Measurements from ENCODE around the gene KCNQ2. TPM values are rescaled to one million over a fixed set of nuclear protein-coding genes. Genes with fewer than 3 reads are reported as not detected.

KCNQ2 gene
- 188 TPM for total RNA-seq

DNA sequence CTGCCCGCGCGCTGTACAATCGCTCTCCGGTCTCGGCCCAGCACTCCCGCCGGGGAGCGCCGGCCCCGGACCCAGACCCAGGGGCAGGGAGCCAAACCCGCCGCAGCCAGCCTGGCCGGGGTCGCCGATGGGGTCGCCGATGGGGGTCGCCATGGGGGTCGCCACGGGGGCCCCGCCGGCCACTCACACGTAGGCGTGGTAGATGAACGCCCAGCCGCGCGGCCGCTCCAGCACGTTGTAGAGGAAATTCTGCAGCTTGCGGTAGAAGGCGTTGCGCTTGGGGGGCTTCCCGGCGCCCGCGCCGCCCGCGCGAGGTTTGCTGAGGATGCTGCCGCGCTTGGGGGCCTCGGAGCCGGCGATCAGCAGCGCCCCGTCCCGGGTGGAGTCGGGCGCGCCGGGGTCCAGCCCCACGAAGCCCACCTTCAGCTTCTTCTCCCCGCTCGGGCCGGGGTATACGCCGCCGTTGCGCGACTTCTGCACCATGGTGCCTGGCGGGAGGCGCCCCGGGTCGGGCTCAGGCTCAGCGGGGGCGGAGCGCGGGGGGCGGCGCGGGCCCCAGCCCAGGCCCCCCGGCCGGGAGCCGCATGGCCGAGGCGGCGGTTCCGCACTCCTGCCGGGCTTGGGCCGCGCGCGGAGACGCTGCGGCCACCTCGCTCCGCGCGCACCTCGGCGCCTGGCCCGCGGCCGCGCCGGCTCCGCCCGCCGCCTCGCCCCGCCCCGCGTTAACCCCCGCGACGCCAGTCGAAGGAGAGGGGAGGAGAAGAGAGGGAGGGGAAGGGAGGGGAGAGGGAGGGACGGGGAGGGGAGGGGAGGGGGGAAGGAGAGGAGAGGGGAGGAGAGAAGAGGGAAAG, at the start of gene KCNQ2:
TSS of gene KCNQ2 (minus strand) at position 675 of the 851 bp plus-strand sequence. CDS start at position 483, 192 bp downstream.

GRCh38 chr20:63520504-63520933, 48.1 kb upstream of the KCNQ2 start, which contains the start of gene PPDPF:
TSS of gene PPDPF (plus strand) at chr20:63520765. CDS start at chr20:63521309, 544 bp downstream.

GRCh38 chr20:63498960-63499337, 26.5 kb upstream of the KCNQ2 start, which contains the start of gene EEF1A2:
TSS of gene EEF1A2 (minus strand) at chr20:63499083. CDS start at chr20:63497763, 1,320 bp downstream.

DNA sequence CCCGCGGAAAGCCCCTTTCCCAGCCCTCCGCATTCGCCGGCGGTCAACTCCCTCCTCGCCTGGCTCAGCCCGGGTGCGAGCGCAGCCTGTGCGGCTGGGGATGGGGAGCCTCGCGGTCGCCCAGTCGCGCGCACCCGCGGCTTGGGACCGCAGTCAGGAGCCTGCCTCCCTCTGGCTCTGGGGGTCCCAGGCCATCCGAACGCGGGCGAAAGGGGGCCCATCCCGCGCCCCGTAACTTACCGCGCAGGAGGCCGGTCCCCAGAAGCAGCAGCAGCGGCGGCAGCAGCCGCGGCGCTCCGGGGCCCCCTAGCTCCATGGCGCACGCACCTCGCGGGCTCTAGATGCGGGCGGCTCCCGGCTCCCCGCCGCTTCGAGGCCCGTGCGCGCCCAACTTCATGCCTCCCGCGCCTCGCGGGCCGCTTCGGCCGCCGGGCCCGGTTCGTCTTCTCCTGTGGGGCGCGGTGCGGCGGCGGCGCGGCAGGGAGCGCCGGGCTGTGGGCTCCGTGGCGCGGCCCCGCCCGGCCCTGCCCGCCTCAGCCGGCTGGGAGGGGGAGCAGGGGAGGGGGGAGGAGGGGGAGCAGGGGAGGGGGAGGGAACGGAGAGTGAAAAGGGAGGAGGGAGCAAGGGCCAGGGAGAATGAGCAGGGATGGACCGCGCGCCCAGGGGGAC, 111.5 kb downstream of the KCNQ2 start, which contains the start of gene CHRNA4:
TSS of gene CHRNA4 (minus strand) at position 500 of the 669 bp plus-strand sequence. CDS start at position 316, 184 bp downstream.

Other genes starting within 250 kb of the KCNQ2 start
- gene BIRC7, start 236.8 kb downstream of the KCNQ2 start, total RNA-seq: not detected
- 48.0 TPM for gene NKAIN4, start 218.2 kb downstream of the KCNQ2 start, total RNA-seq
- gene ARFGAP1, start 199.8 kb downstream of the KCNQ2 start, total RNA-seq: 37.6 TPM
- gene COL20A1, start 179.5 kb downstream of the KCNQ2 start, total RNA-seq: 3.7 TPM
- 26.5 TPM for gene CHRNA4, start 111.3 kb downstream of the KCNQ2 start, total RNA-seq
- gene EEF1A2, start 26.4 kb upstream of the KCNQ2 start, total RNA-seq: 313 TPM
- 66.2 TPM for gene PPDPF, start 48.1 kb upstream of the KCNQ2 start, total RNA-seq
- gene PTK6, start 64.7 kb upstream of the KCNQ2 start, total RNA-seq: not detected
- gene SRMS, start 75.1 kb upstream of the KCNQ2 start, total RNA-seq: not detected
- 3.5 TPM for gene FNDC11, start 81.5 kb upstream of the KCNQ2 start, total RNA-seq
- gene HELZ2, start 101.6 kb upstream of the KCNQ2 start, total RNA-seq: 5.3 TPM
- 7.8 TPM for gene GMEB2, start 154.4 kb upstream of the KCNQ2 start, total RNA-seq
- gene STMN3, start 180.8 kb upstream of the KCNQ2 start, total RNA-seq: 191 TPM
- 8.8 TPM for gene RTEL1, start 185.7 kb upstream of the KCNQ2 start, total RNA-seq
- gene TNFRSF6B, start 224.0 kb upstream of the KCNQ2 start, total RNA-seq: 1.6 TPM
- 26.3 TPM for gene ARFRP1, start 235.3 kb upstream of the KCNQ2 start, total RNA-seq
- 12.0 TPM for gene ZGPAT, start 235.4 kb upstream of the KCNQ2 start, total RNA-seq